ENCODE measurements around the gene LIPM. TPM values are rescaled to one million over a fixed set of nuclear protein-coding genes. Genes with fewer than 3 reads are reported as not detected.

The LIPM gene, protein sequence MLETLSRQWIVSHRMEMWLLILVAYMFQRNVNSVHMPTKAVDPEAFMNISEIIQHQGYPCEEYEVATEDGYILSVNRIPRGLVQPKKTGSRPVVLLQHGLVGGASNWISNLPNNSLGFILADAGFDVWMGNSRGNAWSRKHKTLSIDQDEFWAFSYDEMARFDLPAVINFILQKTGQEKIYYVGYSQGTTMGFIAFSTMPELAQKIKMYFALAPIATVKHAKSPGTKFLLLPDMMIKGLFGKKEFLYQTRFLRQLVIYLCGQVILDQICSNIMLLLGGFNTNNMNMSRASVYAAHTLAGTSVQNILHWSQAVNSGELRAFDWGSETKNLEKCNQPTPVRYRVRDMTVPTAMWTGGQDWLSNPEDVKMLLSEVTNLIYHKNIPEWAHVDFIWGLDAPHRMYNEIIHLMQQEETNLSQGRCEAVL
- not detected for total RNA-seq

DNA sequence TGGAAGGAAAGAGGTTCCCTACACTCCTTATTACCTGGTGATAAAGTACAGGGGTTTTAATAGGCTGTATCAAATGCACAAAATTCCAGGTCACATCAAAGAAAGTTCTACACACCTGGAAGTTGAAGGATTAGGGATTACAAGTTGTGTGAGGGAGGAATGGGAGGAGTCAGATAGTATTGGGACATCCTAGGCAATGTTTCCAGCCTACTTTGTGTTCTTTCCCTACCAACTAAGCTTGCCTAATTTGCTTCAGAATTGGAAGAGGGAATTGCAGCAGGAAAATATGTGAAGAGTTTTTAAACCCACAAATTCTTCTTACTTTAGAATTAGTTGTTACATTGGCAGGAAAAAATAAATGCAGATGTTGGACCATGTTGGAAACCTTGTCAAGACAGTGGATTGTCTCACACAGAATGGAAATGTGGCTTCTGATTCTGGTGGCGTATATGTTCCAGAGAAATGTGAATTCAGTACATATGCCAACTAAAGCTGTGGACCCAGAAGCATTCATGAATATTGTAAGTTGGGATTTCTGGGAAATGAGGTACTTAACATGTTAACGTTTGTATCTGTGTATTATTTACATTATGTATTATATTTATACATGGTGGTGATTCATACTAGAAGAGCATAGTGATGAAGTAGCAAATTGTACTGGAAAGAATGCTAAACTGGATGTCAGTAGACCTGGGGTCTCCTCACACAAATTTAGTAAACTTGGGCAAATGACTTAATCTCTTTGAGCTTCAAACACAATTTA, at the start of gene LIPM:
Gene LIPM, plus strand, starts transcription at position 208 of the 763 bp plus-strand sequence. Its CDS starts 167 bp downstream, at position 375.
- no peak for FAIRE-seq
- DNase-seq (ENCODE audit: low spot score in 2 of 2): no peak

DNA sequence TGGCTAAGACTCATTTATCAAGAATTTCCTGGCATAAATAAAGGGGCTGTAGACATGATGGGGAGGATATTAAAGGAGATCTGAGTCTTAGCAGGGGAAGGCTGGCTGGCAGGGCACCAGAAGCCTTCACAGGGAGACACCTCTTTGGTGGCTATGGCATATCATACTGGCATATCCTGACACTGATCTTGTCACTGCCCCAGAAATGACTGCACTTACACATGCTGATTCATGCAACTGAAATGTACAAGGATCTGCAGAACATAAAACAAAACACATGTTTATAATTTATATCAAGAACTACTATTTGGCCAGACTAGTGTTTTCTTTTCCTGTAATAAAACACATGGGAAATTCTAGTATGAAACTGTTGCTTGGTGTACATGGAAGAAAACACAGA, 48.2 kb upstream of the LIPM start:
- no peak for FAIRE-seq
- no peak for DNase-seq (ENCODE audit: low spot score in 2 of 2)

DNA sequence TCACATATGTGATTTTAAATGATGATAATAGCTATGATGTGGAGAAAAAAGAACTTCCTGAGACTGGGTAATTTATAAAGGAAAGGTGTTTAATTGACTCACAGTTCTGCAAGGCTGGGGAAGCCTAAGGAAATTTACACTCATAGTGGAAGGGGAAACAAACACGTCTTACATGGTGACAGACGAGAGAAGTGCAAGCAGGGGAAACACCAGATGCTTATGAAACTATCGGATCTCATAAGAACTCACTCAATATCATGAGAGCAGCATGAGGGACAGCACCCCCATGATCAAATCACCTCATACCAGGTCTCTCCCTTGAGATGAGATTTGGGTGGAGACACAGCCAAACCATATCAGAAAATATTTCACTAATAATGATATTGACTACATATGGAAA, 46.8 kb upstream of the LIPM start:
- no peak for FAIRE-seq
- DNase-seq (ENCODE audit: low spot score in 2 of 2): no peak

DNA sequence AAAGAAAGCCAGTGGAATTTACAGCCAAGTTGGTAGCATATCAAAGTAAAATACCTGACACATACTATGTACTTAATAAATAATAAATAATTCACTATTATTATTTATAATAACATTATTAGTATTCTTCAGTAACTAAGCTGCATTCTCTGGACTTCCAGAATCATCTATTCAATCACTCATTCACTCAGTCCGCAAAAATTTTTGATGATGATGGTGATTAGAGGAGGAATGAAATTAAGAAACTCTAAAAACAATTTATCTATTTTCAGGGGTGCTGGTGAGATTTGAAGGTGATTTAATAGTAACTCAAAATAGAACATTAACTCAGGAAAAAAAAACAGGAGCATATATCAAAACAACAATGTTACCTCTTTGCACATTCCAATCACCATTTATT, 45.9 kb upstream of the LIPM start:
- DNase-seq (ENCODE audit: low spot score in 2 of 2) (no peak), FAIRE-seq (no peak)

DNA sequence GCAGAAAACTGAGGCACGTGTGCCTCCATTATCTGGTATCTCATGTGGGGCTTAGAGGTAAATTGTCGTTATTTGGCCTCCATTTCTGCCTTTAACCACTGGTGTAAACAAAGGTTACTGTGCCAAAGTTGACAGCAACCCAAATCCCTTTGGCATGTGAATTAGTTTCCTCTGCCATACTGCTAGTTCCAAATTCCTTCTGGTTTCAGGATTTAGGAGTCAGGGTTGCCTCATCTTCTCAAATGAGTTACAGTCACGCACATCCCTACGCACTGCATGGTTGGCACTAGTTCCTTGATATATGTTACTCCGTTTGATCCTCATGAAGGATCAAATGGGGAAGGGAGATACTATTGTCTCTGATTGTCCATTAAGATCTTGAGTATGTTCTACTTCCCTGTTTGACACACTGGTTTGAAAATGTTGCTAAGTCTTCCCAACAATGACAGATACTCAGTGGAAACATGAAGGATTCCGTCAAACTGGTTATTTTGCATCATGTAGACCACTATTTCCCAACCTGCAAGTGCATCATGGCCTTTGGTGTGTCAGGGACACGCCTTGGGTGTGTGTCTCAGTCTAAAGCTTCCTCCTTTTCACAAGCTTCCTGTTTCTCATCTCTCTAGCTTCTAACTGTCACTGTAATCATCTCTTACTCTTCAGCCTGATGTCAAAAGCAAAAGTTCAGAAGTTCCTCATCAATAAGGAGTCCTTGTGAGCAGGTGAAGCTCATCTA, 43.0 kb upstream of the LIPM start, which contains the start of gene LIPN:
Gene LIPN, plus strand, starts transcription at position 655 of the 736 bp plus-strand sequence. CDS start 1,386 bp downstream, outside the sequence.
- FAIRE-seq (no peak), DNase-seq (ENCODE audit: low spot score in 2 of 2) (no peak)

DNA sequence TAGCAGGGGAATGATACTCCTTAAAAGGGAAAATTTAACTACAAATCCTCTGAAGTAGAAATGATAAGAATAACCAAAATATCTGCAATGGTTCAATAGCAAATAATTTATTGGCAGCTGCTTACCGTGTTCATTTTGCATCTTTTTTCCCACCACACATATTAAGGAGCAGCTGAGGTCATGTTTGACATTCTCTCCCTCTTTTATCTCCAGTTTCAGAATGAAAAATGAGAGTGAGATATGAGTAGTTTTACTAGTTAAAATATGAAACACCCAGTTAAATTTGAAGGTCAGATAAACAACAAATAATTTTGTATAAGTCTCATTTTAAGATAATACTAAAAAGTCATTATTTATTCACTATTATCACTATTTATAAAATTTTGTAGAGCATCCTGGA, 39.6 kb upstream of the LIPM start:
- DNase-seq (ENCODE audit: low spot score in 2 of 2) (no peak), FAIRE-seq (no peak)

DNA sequence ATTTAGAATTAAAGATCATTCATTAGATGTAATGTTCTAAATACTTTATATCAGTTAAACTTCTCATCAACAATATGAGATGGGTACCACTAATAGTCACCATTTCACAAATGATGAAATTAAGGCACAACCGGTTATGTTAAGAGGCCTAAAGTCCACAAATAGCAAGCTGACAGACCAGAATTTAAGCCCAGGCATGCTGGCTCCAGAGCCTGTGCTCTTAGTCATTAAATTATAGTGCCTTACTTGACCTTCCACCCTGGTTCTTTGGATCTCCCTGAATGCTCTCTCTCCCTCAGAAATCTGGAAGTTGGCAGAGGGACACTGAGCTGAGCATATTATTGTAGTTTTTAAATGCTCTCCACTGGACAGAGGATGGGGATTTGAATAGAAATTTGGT, 39.1 kb upstream of the LIPM start:
- no peak for DNase-seq (ENCODE audit: low spot score in 2 of 2)
- no peak for FAIRE-seq

DNA sequence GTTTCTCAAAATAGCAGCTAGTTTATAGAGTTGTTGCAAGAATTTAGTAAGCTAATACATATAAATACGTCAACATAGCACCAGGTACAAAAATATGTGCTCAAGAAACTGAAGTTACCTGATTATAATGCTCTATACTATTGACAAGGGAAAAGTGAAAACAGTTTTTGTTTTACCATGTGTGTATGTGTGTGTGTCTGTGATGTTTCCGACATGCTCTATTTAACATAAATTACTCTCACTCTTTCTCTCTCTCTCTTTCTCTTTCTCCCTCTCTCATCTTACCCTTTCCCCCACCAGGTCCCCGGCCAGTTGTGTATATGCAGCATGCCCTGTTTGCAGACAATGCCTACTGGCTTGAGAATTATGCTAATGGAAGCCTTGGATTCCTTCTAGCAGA, 38.4 kb upstream of the LIPM start:
- no peak for FAIRE-seq

DNA sequence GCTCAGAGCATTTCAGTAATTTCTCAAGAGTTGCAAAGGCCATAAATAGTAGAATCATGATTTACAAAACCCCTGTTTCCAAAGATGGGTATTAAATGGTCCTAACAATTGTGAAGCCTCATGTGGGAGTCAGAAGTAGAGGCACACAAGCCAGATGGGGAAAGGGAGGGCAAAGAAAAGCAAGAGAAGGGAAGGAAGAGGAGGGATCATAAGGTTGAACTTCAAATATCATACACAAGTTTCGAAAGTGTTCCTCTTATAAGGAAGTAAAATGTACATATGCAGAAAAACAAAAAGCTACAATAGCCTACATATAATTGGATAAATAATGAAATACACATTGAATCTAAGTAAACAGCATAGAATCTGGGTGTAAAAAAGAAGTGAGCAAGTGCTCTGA, 36.7 kb upstream of the LIPM start:
- DNase-seq (ENCODE audit: low spot score in 2 of 2) (no peak), FAIRE-seq (no peak)

More for the DNA sequence above, 38.4 kb upstream of the LIPM start:
- DNase-seq (ENCODE audit: low spot score in 2 of 2): no peak

DNA sequence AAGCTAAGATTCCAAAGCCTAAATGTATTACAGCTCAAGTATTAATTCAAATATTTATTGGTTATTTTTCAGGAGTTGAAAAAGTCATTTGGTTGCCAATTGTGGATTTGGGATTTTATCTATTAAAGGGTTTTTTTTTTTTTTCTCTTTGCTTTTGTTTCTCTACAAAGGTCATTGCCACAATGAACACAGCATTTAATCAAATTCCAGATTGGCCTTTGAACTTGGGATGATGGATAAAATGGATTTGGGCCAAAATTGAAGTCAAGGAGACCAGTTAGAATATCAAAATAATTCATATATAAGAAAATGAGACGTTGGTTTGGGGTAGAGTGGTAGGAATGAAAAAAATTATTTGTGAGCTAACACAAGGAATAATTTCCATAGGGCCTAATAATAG, 33.1 kb upstream of the LIPM start:
- no peak for DNase-seq (ENCODE audit: low spot score in 2 of 2)

DNA sequence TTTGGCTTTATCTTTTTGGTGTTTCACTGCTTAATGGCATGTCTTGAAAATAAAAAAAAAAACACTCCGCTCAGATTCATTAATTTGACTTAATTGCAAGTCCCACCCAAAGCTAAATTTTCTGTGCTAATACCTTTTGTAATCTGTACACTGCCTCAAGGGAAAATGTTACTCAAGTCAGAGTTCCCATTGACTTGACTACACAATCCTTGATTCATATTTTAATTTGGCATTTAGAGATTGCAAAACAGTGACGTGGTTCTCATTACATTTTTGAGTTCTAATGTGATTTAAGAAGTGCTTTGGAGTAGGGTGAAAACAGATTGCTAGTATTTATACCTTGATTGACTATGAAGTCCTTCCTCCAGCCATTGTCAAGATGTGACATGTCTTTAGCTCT, 21.3 kb upstream of the LIPM start:
- no peak for DNase-seq (ENCODE audit: low spot score in 2 of 2)
- no peak for FAIRE-seq

More for the DNA sequence above, 33.1 kb upstream of the LIPM start:
- FAIRE-seq: no peak

DNA sequence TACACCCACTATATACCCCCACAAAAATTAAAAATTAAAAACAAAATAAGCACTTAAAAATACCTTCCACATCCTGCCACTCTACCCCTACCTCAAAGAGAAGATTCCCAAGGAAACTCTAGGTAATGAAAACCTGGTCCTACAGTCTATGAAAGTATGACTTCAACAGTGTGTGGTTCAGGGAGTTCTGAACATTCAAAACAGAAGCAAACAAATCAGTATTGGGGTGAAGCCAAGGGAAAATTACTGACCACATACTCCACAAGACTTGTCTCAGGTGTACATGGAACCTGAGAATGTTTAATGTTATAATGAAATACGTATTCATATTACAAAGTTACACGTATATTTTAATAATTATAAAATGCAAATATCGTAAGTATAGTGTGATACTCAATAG, 20.3 kb upstream of the LIPM start:
- FAIRE-seq: no peak

DNA sequence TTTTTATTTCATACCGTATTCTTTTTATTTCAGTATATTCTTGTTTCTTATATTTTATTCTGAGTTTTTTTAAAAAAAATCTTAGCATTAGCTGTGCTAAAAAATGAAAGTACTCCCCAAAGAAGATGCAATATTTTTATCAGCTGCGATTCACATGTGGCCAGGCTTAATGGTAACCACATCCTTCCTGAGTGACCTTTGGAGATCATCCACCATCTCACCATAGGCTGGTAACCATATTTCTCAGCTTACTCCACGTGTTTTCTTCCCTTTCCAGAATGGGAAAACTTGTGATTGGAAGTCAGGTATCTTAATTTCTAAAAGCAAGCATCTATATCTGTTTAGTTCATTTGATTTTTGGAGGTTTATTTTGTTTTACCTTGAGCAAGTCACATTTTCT, 18.8 kb upstream of the LIPM start:
- DNase-seq (ENCODE audit: low spot score in 2 of 2): no peak
- FAIRE-seq: no peak

More for the DNA sequence above, 20.3 kb upstream of the LIPM start:
- DNase-seq (ENCODE audit: low spot score in 2 of 2): no peak

DNA sequence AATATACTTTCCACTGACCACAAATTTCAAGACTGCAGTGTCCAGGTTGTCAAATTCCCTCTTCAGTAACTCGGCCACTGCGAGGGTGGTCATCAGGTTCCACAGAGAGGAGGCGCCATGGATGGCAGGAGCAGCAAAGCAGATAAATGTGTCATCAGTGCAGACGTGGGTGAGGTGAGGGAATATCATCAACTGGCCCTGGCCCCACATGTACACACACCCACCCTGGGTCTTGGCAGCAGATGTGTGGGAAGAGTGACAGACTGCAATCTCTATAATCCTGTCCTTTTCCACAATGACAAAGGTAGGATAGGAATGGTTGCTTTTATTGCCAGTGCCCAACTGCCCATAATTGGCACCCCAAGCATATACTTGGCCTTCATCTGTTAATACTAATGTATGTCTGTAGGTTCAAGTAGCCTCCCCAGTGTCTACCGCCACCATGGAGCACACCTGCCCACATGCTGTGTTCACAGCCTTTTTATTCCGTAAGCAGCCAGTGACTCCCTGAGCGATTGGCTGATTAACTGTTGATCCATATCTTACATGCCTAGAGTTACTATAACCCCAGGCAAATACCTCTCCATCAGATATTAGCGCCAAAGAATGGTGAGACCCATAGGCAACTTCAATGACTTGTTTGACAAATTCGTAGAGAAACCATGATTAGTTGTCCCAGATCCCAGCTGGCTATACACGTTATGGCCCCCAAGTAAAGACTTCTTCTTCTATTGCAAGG, 16.3 kb upstream of the LIPM start:
- FAIRE-seq: no peak
- no peak for DNase-seq (ENCODE audit: low spot score in 2 of 2)

DNA sequence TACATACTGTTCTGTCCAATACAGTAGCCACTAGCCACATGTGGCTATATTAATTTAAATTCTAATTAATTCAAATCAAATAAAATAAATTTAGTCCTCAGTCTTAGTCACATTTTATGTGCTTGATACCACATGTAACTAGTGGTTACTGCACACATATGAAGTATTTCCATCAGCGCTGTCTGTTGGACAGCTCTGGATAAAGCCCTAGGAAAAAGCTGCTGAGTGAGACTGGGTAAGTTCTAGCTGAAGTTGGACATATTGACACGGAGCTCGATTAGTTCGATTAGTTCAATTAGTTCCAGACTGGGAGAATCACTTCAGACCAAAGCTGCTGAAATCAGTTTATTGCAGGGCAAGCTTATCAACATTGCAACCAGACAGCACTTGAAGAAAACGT, 15.1 kb upstream of the LIPM start:
- FAIRE-seq (no peak), DNase-seq (ENCODE audit: low spot score in 2 of 2) (no peak)

DNA sequence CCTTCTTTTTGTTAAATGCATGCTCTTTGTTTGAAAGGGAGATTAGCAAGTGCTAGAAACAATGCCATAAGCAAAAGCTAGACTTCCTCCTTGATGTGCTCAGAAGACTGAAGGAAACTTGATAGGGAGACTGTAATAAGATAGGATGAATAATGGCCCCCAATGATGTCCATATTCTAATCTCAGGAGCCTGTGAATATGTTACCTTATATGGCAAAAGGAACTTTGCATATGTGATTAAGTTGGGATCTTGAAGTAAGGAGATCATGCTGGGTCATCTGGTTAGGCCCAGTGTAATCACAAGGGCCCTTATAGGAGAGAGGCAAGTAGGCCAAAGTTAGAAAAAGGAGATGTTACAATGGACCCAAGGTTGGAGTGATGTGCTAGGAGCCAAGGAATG, 13.6 kb upstream of the LIPM start:
- DNase-seq (ENCODE audit: low spot score in 2 of 2): no peak
- FAIRE-seq: no peak

DNA sequence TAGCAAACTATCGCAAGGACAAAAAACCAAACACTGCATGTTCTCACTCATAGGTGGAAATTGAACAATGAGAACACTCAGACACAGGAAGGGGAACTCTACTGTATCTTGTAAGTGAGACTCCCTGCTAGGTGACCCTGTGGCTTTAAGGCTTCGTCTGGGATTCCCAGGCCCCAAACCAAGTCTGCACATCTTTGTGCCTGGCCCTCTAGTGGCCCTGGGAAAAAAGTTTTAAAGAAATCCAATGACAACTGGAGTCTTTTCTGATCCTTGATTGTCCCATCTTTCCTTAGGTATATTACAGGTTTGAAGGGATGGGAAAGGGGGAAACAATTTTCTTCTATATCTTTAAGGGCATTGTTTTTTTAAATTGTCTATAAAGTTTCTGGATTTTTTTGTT, 10.6 kb upstream of the LIPM start:
- FAIRE-seq (no peak), DNase-seq (ENCODE audit: low spot score in 2 of 2) (no peak)

DNA sequence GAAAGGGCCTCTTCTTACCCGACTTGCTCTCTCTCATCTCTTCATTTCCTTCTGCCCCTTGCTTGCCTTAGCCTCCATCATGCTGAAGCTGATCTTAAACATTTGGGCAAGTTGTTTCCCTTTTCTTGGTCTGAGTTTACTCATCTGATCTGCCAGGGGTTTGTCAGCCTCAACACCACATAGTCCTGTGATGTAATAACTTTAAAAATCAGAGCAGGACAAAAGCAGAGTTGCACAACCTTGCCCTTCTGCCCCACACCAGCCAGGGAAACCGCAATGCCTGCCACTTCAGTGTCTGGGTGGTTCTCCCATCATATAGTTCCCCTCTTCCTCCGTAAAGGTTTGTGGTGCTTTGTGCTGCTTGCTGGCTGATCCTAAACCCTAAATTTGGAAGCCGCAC, 9.9 kb upstream of the LIPM start:
- no peak for FAIRE-seq

DNA sequence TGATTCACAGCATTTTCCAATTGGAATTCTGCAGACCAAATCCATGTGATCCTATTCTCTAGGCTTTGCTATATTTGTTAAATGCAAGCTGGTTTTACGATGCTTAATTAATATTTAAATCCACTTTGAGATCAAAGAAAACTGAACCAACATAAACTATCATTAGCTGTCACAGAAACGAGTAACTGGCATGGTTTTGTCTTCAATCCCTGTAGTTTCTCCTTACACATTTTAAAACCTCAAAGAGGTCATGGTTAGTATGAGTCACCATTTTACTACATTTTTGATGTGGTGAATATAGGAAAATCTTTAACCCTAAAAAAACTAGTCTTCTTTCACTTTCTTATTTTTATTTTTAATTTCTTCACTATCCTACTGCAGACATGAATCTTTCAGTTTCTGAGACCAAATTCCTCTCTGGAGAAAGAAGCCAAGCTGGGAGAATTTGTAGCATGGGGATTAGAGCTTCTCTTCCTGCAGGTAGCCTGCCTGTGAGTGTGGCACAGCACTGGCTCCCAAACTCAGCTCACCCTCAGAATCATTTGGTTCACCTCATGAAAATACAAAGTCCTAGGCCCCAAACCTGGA, 8.7 kb upstream of the LIPM start:
- DNase-seq (ENCODE audit: low spot score in 2 of 2) (no peak), FAIRE-seq (no peak)

More for the DNA sequence above, 9.9 kb upstream of the LIPM start:
- DNase-seq (ENCODE audit: low spot score in 2 of 2): no peak

DNA sequence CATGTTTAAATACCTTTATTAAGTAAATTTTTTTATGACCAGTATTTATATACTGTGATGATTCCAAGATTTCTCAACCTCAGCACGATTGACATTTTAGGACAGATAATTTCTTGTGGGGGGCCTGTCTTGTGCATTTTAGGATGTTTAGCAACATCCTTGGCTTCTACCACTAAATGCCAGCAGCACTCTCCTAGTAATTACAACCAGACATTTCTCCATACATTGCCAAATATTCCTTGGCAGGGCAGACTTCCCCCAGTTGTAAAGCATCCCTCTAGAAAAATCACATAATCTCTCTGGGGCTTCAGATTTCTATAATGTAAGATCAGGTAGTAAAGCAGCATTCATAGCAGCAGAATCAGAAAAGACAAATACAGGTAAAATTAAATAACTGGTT, 7.8 kb upstream of the LIPM start:
- FAIRE-seq (no peak), DNase-seq (ENCODE audit: low spot score in 2 of 2) (no peak)
